Stimulated activated CD4-positive, alpha-beta T cell treated with anti-CD3 and anti-CD28 coated beads, TNF-alpha, amount 100 ng/mL, for 4 hours (primary cell): ENCODE results near the gene ZC3H6.
A peak's percentile ranks its signal among the peaks of the same experiment; 100 is the strongest.

ENCODE experiments used
- DNase-seq, 3 experiments: peaks; one replicate each; pipeline ENCODE4 v3.0.0-alpha.2; 2020; ENCODE audit warnings: low read depth in 3 of 3

The ZC3H6 gene

GRCh38 chr2:112275311-112275886, at the start of gene ZC3H6:
Gene ZC3H6 (plus strand): TSS chr2:112275597. CDS start chr2:112275995, 398 bp downstream.
- DNase-seq = peak; percentile 99

GRCh38 chr2:112229348-112229747, 46.0 kb upstream of the ZC3H6 start:
- no peak for DNase-seq

GRCh38 chr2:112230371-112230770, 45.0 kb upstream of the ZC3H6 start:
- no peak for DNase-seq

- no peak for DNase-seq
Measured at GRCh38 chr2:112239862-112240261, 35.5 kb upstream of the ZC3H6 start.

- DNase-seq = no peak
Measured at GRCh38 chr2:112242384-112242783, 33.0 kb upstream of the ZC3H6 start.

- DNase-seq = no peak
Measured at GRCh38 chr2:112243233-112243632, 32.2 kb upstream of the ZC3H6 start.

- DNase-seq = no peak
Measured at GRCh38 chr2:112244854-112245253, 30.5 kb upstream of the ZC3H6 start.

GRCh38 chr2:112251271-112251670, 24.1 kb upstream of the ZC3H6 start:
- DNase-seq = no peak

GRCh38 chr2:112253261-112253815, 22.1 kb upstream of the ZC3H6 start:
- DNase-seq = no peak

- DNase-seq = peak; percentile 92 to 94 (median 93)
Measured at GRCh38 chr2:112254466-112255240, 20.7 kb upstream of the ZC3H6 start, which contains the start of gene ZC3H8. Gene ZC3H8 (minus strand): TSS chr2:112255042. CDS start chr2:112254981, 61 bp downstream.

GRCh38 chr2:112255875-112256274, 19.5 kb upstream of the ZC3H6 start:
- no peak for DNase-seq

- DNase-seq = no peak
Measured at GRCh38 chr2:112256654-112257053, 18.7 kb upstream of the ZC3H6 start.

- no peak for DNase-seq
Measured at GRCh38 chr2:112257575-112257974, 17.8 kb upstream of the ZC3H6 start.

GRCh38 chr2:112259509-112260294, 15.7 kb upstream of the ZC3H6 start:
- peak; percentile 67 to 72 (median 68) for DNase-seq

GRCh38 chr2:112260295-112260625, 15.1 kb upstream of the ZC3H6 start:
- DNase-seq = no peak

- DNase-seq = no peak
Measured at GRCh38 chr2:112262876-112263275, 12.5 kb upstream of the ZC3H6 start.

- DNase-seq = no peak
Measured at GRCh38 chr2:112268547-112268946, 6.8 kb upstream of the ZC3H6 start.

GRCh38 chr2:112272669-112273068, 2.7 kb upstream of the ZC3H6 start:
- DNase-seq = no peak

- no peak for DNase-seq
Measured at GRCh38 chr2:112273349-112273748, 2.0 kb upstream of the ZC3H6 start.

GRCh38 chr2:112275887-112276773, 733 bp downstream of the ZC3H6 start:
- DNase-seq = peak; percentile 68 to 74 (median 69)

- no peak for DNase-seq
Measured at GRCh38 chr2:112276954-112277353, 1.6 kb downstream of the ZC3H6 start.
